HG03521 (cell line): ENCODE results near the gene TRIM7.
"Not testable (repeated sequence)": the region's sequence is repeated elsewhere in the genome, so short reads cannot be mapped to it uniquely, and the experiment has no call there.

ENCODE experiments used
- ATAC-seq: cut with Tn5 transposase; IDR thresholded peaks from one replicate; pipeline ENCODE4 v1.9.1; 2021; ENCODE audit warnings: mild to moderate bottlenecking, moderate library complexity; ENCODE audit not compliant: unreplicated experiment

Gene TRIM7

GRCh38 chr5:181214249-181214648, 9.3 kb upstream of the TRIM7 start:
- ATAC-seq = not testable (repeated sequence)

DNA sequence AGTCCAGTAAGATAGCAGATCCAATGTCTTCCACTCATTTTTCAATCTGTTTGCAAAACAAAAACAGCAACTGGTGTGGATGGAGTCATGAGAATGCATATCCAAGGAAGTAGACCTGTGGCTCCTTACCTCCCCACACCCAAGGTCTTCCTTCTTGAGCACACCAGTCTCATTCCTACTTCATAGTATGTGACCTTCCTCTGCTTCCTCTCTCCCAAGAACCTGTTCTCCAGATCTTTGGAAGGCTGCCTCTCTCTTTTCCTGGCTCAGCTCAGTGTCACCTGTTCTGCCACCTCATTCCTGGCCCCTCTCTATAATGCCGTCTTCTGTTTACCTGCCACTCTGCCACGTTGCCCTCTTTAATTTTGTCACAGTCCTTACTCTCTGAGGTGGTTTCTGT, 7.9 kb upstream of the TRIM7 start:
- ATAC-seq = no peak

GRCh38 chr5:181212080-181212479, 7.1 kb upstream of the TRIM7 start:
- no peak for ATAC-seq

GRCh38 chr5:181211208-181211607, 6.2 kb upstream of the TRIM7 start:
- ATAC-seq = no peak

DNA sequence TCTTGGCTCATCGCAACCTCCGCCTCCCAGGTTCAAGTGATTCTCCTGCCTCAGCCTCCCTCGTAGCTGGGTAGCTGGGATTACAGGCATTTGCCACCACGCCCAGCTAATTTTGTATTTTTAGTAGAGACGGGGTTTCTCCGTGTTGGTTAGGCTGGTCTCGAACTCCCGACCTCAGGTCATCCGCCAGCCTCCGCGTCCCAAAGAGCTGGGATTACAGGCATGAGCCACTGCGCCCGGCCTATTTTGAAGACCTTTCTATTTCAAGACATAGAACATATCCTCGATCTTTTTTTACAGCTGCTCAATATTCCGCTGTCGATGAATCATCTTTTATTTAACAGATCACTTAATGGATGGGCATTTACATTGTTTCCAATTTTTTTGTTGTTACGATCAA, 5.7 kb upstream of the TRIM7 start:
- not testable (repeated sequence) for ATAC-seq

DNA sequence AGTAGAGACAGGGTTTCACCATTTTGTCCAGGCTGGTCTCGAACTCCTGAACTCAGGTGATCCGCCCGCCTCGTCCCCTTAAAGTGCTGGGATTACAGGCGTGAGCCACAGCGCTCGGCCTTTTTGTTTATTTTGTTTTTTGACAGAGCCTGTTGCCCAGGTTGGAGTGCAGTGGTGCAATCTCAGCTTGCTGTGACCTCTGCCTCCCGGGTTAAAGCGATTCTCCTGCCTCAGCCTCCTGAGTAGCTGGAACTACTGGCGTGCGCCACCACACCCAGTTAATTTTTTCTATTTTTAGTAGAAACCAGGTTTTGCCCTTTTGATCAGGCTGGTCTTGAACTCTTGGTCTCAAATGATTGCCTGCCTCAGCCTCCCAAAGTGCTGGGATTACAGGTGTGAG, 5.2 kb upstream of the TRIM7 start:
- ATAC-seq = not testable (repeated sequence)

DNA sequence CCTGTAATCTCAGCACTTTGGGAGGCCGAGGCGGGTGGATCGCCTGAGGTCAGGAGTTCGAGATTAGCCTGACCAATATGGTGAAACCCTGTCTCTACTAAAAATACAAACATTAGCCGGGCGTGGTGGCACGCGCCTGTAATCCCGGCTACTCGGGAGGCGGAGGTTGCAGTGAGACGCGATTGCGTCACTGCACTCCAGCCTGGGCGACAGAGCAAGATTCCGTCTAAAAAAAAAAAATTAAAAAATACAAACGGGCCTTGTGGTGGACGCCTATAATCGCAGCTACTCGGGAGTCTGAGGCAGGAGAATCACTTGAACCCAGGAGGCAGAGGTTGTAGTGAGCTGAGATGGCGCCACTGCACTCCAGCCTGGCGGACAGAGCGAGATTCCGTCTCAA, 4.0 kb upstream of the TRIM7 start:
- not testable (repeated sequence) for ATAC-seq

DNA sequence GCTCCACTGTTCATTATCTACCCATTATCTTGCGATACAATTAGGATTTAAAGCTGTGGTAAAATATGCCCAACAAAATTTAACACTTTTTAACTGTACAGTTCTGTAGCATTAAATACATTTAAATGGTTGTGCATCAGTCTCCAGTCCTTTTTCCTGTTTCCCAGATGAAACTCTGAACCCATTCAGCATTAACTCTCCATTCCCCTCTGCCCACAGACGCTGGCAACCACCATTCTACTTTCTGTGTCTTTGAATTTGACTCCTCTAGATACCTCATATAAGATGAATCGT, 2.9 kb upstream of the TRIM7 start:
- ATAC-seq = no peak

DNA sequence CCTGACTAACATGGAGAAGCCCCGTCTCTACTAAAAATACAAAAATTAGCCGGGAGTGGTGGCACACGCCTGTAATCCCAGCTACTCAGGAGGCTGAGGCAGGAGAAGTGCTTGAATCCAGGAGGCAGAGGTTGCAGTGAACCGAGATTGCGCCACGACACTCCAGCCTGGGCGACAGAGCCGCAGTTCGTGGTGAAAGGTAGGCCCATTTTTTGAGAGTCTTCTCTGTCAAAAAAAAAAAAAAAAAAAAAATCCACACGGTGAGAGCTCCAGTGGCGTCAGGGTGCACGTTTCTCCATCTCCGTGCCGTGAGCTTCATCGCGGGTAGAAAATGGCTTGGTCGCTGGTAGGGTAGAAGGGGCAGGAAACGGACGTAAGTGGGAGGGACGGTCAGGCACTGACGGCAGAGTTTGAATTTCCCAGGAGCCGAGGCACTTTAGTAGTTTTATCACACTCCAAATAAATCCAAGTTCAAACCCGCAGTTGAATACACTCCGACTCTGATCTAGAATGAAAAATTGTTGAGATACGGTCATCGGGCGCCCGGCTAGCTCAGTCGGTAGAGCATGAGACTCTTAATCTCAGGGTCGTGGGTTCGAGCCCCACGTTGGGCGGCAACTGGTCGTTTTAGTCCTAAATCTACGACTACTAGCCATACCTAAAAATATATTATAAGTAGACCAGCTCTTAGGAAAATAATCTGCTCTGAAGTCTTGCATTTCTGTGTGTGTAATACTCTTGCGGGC, 2.4 kb upstream of the TRIM7 start:
- no peak for ATAC-seq

GRCh38 chr5:181205761-181206649, 1.0 kb upstream of the TRIM7 start:
- ATAC-seq = no peak

- no peak for ATAC-seq
These were observed 727 bp downstream of the TRIM7 start for GRCh38 chr5:181204113-181204825.

DNA sequence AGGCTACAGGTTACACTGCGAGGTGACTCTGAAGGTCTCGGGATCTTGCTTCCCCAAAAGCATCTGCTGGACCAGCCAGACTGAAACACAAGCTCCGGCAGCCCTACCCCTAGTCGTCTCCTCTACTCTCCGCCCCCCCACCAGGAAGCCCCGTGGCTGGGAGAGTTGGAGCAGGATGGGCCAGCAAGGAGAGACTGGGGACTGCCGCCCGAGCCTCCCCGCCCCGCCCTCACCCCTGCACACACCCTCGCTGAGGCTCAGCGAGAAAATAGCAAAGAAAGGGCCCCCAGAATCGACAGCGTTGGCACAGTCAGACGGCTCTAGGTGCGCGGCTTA, 1.3 kb downstream of the TRIM7 start:
- ATAC-seq = no peak

GRCh38 chr5:181203093-181203711, 1.8 kb downstream of the TRIM7 start:
- no peak for ATAC-seq

- ATAC-seq = no peak
These were observed 4.2 kb downstream of the TRIM7 start for GRCh38 chr5:181200816-181201215.

- ATAC-seq = no peak
These were observed 4.9 kb downstream of the TRIM7 start for GRCh38 chr5:181199881-181200638.

- peak; percentile 68 for ATAC-seq
These were observed 6.0 kb downstream of the TRIM7 start for GRCh38 chr5:181198905-181199519.

DNA sequence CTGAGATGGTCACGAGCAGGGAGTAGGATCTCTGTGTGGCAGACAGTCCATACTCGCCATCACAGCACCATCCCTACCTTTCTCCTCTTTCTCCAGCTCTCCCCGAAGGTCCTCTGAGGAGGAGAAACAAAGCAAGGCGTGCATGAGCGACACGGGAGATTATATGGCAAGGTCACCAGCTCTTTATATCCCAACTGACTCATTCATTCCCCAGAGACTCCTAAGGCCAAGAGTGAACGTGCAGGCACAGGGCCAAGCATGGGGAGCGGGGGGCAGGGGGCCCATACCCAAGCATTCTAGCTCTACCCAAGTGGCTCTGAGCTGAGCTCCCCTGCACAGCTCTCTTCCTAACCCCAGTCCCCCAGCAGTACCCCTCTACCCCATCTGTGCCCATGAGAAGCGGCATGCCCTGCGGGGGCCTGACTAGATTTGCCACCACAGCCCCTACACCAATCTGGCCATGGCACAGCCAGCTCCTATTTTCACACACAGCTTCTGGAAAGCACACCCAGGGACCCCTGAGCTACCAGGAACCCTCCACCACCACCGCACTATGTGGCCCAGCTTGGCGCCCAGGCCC, 6.8 kb downstream of the TRIM7 start:
- no peak for ATAC-seq

DNA sequence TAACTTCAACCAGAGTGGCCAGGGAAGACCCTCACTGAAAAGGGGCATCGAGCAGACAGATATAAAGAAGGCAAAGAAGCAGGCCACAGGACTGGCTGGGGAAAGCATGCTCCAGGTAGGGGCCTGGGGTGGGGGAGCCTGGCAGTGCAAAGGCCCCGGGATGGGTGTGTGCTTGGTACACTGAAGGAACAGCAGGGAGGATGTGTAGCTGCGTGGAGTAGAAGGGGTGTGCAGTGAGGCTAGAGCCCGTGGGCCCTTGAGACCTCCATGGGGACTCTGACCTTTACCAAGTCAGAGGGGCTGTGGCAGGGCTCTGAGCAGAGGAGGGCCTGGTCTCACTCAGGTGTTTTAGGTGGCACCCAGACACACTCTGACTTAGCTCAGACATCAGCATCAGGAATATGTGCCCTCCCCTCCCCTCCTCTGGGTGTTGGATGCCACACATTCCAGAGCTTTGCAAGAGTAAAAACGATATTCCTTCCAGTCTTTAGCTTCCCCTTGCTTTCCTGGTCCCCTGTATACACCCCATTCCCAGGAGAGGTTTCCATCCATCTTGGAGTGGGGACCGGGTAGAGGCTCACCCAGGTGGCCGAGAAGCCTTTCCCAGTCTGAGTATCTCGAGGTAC, 7.6 kb downstream of the TRIM7 start:
- no peak for ATAC-seq

- ATAC-seq = no peak
These were observed 9.7 kb downstream of the TRIM7 start for GRCh38 chr5:181195249-181195761.
